Fibroblast of gingiva (primary cell): ENCODE measurements around the gene DAZAP1.

Experiments used
- DNase-seq: peaks from one replicate; pipeline ENCODE4 v3.0.0-alpha.2; 2011; ENCODE audit warnings: low read depth

The DAZAP1 gene

DNA sequence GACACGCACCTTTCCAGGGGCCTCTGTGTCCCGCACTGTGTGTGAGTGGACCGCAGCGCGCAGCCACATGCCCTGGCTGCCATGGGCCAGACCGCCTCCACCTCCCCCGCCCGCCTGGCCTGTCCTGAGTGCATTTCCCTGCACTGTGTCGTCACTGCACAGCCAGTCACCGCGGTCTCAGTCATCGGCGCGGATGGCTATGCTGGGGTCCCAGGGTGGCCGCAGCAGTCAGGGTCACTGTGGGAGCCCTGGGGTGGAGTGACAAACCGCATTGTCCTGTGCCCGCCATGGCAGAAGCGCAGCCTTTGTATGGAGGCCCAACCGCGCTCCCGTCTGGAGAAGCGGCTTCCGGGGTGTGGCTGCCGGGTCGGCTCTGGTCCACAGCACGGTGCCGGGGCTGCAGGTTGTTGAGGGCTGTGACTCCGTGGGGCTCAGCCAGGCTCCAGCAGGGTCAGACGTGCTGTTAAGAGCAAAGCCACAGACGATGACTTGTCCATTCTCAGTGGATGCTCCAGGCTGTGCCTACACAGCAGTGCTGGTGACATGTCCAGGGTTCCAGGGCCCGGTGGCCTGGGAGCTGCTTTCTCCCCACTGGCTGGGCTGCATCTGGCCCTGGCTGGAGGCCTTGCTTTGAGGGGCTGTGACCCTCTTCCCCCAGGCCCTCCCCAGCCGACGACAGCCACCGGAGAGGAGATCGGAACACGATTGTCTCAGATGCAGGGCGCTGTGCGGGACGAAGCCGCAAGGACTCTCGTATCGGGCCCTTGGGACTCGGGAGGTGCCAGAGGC, 30.0 kb upstream of the DAZAP1 start:
- no peak for DNase-seq

DNA sequence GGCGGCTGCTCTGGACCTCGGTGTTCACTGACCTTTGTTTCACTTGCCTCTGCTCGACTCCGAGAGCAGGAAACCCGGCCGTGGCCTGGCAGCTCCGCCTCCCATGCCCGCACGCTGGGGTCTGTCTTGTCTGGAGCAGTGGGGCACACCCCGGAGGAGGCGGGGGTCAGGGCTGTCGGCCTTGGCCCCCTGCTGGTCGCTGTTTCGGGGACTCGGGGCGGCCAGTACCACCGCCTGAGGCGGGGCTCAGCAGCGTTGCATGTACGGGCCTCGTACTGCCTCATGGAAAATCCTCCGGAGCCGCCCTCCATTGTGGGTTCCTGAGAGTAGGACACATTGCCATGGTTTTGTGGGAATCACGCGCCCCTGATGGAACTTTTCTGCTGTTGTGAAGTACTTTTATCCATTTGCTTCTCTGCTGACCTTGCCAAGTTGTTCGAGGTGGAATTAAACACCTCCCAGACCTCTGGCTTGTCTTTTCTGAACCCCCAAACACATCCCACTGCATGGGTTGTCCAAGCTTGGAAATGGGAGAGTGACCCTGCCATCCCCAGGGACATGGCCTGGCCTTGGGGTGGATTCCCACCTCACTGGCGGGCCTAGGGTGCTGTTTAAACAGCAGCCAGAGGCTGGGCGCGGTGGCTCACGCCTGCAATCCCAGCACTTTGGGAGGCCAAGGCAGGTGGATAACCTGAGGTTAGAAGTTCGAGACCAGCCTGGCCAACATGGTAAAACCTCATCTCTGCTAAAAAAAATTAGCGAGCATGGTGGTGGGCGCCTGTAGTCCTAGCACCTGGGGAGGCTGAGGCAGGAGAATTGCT, 29.2 kb upstream of the DAZAP1 start:
- DNase-seq = no peak

DNA sequence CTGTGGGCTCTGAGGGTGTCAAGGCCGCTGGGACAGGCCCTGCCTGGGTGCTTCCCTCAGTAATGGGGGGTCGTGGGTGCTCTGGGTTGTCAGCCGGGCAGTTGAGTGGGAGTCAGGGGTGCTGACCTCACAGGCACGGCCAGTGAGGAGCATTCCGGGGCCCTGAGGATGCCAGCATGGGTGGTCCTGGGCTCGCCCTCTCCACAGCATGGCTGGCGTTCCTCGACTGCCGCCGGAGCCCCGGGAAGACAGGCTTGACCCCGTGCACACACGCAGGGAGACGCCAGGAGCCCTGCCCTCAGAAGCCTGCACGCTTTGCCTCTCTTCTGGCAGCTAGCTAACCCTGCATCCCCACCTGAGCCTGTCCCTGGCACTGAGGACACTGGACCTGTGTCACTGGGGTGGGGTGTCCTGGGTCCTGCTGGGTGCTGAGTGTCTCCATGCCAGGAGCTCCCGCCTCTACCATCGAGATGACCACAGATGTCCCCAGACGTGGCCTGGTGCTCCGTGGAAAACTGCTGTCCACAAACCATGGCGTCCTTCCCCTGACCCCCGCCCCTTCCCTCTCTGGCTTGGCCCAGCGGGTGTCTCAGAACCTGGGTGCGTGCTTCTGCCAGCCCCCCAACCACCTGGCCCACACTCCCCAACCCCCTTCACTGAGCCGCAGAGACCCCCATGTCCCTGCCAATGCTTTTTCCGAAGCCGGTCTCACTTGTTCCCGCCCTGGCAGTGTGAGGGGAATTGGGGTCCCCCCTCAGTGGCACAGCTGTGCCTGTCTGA, 28.1 kb upstream of the DAZAP1 start:
- no peak for DNase-seq

DNA sequence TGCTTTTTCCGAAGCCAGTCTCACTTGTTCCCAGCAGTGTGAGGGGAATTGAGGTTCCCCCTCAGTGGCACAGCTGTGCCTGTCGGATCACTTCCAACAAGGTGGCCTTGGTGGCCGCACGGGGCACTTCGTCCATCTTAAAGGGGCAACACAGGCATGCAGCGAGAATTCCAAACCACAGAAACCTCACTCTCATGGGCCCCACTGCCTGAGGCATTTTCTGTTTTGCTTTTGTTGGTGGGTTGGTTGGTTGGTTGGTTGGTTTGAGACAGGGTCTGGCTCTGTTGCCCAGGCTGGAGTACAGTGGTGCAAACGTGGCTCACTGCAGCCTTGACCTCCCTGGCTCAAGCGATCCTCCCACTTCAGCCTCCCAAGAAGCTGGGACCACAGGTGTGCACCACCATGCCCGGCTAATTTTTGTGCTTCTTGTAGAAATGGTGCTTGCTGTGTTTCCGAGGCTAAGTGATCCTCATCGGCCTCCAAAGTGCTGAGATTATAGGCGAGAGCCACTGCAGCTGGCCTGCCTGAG, 27.4 kb upstream of the DAZAP1 start:
- DNase-seq = no peak

DNA sequence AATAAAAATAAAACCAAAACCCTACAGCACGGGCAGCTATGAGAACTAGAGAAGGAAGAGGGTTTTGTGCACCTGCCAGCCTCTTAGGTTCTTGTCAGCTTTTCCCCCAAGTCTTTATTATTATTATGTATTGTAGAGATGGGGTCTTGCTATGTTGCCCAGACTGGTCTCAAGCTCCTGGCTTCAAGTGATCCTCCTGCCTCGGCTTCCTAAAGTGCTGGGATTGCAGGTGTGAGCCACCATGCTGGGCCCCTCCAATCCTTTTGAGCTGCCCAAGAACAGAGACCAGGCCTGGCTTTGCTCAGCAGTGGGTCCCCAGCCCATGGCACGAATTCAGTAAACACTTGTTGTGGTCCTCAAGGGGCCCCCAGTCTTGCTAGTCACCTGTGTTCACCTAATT, 25.1 kb upstream of the DAZAP1 start:
- DNase-seq = no peak

DNA sequence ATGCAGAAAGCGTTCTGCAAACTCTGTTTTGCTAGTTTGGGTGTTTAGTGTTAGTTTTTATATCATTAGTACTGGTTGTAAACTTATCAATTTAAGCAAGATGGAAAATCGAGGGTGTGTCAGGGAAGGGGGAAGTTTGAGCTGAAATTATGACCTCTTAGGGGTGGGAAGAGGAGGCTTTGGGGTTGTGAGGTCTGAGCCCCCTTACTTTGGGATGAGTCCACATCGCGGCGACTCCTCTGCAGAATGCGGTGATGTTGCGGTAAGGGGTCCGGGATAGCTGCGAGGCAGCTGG, 24.4 kb upstream of the DAZAP1 start:
- no peak for DNase-seq

DNA sequence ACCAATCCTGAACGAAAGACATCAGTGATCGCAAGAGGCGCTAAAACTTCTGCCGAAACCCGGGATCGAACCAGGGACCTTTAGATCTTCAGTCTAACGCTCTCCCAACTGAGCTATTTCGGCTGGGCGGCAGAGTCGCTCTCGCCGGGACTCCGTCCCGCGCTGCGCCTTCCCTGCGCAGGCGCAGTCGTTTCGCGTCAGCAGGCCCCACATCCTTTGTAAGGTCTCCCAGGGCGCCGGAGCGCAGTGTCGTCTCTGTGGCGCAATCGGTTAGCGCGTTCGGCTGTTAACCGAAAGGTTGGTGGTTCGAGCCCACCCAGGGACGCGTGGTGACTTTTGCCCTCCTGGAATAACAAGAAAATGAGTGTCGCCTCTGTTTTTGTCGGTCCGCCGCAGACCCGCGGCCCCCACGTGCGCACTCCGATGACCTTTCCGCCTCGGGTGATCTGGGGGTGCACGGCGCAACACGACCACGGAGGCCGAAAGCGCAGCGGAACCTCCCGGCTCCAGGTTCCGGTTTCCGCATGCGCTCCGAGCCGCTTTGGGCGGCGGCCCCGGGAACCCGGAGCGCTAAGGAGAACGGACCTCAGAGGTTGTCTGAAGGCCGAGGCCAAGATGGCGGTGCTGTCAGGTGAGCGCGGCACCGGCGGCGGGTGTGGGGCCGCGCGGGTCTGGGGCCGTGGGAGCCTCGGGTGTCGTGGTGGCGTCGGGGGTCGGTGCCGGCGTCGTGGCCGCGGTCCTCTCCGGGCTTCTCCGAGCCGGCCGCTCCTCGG, 23.9 kb upstream of the DAZAP1 start, which contains the start of gene NDUFS7:
Gene NDUFS7 (plus strand): TSS at position 596 of the 773 bp plus-strand sequence. CDS start 20 bp downstream, at position 616.
- peak; percentile 94 for DNase-seq

DNA sequence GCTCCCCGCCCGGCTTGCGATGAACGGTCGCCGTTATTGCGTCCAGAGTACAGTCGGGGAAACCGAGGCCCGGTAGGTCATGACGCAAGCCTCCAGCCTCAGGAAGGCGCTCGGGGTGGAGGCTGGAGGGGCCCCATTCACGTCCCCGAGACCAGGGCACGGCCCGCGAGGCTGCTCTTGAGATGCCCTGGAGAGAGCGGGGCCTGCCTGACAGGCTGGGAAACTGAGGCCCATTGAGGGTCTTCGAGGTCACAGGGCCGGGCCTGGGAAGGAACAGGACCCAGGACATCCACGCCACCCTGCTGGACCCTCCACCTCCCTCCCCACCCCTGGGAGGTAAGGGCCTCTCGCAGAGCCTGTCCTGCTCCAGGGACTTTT, 23.3 kb upstream of the DAZAP1 start:
- DNase-seq = no peak

DNA sequence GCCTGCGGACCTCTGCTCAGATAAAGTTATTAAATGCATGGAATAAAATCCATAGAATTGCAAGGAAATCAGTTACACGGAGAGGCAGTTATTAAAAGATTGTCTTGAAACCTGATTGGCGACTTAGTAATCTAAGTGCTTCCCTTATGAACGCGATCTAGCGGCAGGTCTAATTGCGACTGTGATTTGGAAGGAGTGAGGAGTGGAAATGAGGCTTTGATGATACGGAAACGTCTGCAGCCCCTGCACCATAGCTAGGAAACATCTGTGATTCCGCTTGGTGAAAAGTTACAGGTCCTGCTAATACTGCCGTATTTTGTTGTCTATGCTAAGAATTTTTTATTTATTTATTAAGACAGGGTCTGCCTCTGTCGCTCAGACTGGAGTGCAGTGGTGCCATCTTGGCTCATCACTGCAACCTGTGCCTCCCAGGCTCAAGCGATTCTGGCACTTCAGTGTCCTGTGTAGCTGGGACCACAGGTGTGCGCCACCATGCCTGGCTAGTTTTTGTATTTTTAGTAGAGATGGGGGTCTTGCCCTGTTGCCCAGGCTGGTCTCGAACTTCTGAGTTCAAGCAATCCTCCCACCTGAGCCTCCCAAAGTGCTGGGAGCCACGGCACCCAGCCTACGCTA, 22.8 kb upstream of the DAZAP1 start:
- DNase-seq = no peak

DNA sequence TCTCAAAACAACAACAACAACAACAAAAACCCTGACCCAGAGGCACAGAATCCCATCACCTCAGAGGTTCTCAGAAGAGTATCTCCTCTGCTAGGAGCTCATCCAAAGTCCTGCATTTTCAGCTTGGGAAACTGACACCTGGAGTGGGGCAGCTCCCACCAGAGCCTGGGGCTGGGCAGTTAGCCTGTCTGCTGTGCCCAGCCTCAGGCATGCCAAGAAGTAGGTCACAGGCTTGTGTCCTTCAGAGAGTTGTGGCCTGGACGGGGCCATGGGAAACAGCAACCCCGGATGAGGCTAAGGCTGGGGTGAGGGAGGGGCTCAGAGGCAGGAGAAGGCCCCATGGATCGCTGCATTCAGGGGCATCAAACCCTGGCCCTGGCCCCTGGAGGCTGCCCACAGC, 21.6 kb upstream of the DAZAP1 start:
- no peak for DNase-seq

DNA sequence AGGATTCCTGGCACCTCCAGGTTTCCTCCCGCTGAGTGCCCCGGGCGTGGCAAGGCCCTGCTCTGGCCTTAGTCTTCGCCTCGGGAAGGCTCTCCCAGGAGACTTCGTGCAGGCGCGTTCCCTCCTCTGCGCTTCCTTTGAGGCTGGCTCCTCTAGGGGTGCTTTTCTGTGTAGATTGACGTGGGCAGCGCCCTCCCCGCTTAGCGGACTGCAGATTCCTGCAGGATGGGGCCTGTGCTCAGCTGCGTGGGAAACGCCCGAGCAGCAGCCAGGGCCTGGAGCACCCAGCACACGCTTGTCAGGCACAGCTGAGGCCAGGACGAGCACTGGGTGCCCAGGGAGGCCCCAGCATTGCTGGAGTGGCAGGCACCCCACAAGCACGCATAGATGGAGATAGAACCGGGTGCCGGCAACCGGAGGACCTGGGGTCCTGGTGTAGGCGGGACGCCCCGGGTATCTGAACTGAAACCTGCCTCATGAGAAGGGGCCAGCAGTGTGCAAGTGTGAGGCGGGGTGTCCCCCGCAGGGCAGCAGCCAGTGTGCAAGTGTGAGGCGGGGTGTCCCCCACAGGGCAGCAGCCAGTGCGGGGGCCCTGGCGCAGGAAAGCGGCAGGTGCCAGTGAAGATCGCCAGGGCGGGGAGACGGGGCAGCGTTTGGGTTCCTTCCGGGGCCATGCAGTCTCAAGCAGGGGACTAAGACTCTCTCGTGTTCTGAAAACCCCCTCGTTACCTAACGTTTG, 20.3 kb upstream of the DAZAP1 start:
- no peak for DNase-seq

DNA sequence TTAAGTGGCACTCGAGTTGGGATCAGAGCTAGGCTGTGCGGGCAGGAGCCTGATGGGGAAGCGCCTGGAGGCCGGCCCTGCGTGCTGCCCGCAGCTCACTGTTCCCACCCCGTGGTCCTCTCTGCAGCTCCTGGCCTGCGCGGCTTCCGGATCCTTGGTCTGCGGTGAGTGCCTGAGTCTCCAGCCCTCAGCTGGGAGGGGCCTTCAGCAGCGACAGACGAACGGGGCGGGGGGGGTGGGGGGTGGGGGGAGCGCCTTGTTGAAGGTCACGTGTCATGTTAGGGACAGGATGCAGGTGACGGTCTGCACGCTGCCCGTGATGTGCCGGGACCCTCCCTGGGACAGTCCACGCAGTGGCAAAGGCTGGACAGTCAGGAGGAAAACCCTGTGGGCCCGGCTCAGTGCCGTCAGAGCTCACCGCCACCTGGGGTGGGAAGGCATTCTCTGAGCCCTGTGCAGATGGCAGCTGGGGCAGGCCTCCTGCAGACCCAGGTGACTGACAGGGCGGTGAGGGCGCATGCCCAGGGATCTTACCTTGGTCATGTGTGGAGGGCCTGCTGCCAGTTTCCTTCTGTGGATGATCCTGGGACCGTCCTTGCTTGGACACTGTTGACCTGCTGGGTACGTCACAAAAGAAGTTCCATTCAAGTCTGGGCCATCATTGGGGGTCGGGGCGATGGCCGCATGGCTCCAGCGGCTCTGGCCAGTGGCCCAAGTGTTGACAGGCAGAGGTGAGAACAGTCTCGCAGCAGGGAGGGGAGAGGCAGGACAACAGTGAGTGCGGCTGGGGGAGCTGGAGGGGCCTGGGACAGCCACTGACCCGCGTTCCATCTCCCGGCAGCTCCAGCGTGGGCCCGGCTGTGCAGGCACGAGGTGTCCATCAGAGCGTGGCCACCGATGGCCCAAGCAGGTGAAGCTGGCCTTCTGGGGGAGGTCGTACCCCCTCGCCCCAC, 19.4 kb upstream of the DAZAP1 start:
- no peak for DNase-seq

DNA sequence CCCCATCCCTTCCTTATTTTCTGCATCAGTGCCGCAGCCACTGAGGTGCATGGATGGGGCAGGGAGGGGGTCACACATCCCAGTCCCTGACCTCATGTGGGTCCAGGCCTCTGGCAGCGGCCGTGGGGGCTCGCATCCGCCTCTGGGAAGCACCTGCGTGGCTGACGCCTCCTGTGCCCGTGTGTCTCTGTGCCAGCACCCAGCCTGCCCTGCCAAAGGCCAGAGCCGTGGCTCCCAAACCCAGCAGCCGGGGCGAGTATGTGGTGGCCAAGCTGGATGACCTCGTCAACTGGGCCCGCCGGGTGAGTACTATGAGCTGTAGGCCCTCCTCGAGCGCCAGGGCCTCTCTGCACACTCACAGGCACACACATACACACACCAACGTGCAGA, 18.8 kb upstream of the DAZAP1 start:
- DNase-seq = no peak

DNA sequence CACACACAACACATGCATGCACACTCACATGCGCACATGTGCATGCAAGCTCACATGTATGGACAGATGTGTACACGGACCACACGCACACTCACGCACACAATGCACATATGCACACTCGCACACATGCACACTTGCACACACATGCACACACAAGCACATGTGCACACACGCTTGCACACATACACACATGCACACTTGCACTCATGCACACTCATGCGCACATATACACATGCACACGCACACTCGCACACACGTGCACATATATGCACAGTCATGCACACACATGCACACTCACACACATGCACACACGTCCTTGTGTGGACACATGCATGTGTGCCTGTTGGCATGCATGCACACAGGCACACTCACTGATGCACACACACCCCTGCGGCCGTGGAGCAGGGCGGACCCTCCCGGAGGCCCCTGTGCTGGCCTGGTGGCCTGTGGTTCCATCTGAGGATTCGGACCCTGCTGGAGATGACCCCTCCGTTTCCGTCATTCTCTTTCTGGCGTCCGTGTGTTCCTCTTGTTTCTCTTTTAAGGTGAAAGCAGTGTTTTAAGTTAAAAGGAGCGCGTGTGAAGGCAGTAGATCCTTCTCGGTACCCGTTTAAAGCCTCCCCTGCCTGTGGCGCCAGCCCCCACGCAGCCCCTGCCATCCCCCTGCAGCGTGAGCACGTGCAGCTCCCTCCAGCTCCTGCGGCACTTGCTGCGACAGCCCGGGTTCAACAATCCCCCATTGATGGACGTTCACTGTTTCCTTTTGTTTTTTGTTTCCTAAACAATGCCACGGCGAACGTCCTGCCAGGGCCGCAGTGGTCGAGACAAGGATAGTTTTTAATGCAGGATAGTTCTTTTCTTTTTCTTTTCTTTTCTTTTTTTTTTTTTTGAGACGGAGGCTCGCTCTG, 18.1 kb upstream of the DAZAP1 start:
- DNase-seq = no peak

DNA sequence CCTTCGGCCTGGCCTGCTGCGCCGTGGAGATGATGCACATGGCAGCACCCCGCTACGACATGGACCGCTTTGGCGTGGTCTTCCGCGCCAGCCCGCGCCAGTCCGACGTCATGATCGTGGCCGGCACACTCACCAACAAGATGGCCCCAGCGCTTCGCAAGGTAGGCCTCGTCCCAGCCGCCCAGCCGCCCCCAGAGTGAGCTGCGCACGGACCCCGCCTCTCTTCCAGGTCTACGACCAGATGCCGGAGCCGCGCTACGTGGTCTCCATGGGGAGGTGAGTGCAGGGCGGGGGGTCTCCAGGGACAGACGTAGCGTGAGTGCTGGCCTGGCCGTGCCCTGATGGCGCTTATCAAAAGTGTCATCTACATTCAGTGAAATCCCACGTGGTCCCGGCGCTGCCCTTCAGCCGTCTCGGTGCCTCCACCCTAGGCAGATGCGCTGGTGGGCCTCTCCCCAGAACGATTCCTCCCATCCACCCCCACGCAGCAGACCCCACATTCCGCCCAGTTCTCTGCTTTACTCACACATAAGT, 16.4 kb upstream of the DAZAP1 start:
- no peak for DNase-seq

DNA sequence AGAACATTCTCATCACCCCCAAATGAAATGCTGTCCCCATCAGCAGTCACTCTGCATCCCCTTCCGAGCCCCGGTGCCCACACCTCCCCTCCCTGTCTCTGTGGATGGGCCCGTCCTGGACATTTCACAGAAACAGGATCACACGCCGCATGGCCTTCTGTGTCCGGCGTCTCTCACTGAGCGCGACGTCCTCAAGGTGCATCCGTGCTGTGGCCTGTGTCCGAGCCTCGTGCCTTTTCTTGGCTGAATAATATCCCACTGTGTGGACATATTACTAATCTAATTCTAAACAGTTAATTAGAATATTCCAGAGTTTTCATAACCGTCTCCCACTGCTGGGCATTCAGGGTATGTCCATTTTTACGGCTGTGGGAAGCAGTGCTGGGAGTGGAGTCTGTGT, 15.0 kb upstream of the DAZAP1 start:
- no peak for DNase-seq

DNA sequence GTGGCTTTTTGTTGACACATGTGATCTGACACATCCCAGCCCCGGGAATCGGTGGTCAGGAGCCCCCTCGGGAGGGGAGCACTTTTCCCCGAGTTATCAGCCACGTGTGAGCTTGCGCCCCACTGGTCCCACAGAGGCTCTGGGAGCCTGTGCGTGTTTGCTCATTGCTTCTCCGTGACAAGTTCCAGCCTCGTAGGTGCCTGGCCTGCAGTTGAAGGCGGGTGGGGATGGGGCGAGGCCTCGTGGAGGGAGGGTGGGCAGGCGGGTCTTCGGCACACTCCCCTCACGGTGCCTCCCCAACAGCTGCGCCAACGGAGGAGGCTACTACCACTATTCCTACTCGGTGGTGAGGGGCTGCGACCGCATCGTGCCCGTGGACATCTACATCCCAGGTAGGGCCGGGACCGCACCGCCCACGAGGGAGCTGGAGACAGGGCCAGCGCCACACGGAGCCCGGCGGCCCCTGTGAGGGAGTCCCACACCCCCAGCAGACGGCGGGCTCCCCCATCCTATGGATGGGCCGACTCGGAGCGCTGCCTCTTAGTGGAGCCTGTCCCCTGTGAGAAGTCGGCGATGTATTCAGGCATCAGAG, 14.4 kb upstream of the DAZAP1 start:
- DNase-seq = no peak

DNA sequence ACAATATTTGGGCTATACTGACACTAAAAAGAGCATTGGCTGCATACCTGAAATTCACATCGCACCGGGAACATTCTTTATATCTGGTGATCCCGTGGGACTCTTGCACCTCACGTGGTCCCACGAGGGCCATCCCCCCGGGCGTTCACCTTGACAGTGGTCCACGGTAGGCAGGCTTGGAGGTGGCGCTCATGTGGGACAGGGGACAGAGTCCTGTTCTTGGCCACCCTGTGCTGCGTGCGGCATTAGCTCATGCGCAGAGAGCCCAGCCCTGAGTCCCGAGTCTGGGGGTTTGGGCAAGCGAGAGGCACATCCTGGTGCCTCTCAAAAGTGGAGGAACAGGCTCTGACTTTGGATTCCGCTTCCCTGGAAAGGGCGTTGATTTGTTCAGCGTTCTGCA, 13.5 kb upstream of the DAZAP1 start:
- DNase-seq = no peak
